Measurements from ENCODE around the gene HYAL4. TPM values are rescaled to one million over a fixed set of nuclear protein-coding genes. Genes with fewer than 3 reads are reported as not detected.
"Not testable (repeated sequence)": the region's sequence is repeated elsewhere in the genome, so short reads cannot be mapped to it uniquely, and the experiment has no call there.

Gene HYAL4
- total RNA-seq, 4 donors from 2014 or later, result not detected

DNA sequence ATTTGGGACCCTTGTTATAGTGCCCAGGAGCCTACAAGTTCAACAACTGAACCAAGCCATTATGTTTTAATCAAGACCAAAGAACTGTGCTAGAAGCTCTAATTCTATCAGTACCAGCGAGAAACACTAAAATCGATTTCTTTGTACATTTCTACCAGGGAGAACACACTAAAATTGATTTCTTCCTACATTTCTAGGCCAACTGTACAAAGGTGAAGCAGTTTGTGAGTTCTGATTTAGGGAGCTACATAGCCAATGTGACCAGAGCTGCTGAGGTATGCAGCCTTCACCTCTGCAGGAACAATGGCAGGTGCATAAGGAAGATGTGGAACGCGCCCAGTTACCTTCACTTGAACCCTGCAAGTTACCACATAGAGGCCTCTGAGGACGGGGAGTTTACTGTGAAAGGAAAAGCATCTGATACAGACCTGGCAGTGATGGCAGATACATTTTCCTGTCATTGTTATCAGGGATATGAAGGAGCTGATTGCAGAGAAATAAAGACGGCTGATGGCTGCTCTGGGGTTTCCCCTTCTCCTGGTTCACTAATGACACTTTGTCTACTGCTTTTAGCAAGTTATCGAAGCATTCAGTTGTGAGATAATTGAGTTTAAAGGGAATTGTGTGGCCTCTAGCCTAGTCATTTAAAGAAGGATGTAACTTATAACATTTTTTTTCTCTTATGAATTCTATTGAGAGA lies 31.7 kb downstream of the HYAL4 start:
- ATAC-seq (ENCODE audit: low FRiP score) (no peak), DNase-seq (ENCODE audit: low spot score) (no peak)
- no peak for TF ChIP-seq CTCF (IDR thresholded peaks at IDR 0.05)

DNA sequence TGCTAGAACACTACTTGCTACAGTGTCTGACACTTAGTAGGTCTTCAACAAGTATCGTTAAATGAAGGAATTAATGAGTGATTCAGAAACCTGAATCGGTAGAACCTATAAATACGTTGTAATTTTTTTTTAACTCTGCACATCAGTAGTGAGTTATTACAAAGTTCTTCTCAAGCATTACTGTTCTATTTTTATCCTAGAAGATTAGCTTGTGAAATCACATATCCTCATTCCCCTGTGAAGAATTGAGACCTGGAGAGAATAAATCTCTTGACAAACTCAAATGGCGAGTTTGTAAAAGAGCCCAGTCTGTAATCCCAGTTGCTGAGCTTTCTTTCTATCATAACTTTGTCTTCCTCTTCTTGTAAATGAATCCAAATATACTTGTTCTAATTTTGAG lies 34.7 kb downstream of the HYAL4 start:
- DNase-seq (ENCODE audit: low spot score) (no peak), ATAC-seq (ENCODE audit: low FRiP score) (no peak)
- TF ChIP-seq CTCF (IDR thresholded peaks at IDR 0.05), result no peak

DNA sequence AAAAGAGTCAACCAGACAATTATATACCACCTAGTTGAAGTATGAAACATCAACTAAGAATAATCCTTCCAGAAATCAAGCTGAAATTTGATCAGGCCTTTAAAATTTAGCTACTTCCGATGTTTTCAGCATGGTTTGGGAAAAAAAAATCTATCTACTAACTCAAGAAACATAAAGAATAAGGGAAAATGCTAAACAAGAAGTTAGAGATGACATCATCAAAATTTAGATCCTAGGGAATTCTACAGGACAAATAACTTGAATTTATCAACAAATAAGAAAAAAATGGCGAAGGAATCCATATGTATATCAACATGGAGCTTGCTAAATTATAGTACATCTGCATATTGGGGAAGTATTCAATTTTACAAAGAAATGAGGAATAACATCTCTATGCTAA lies 36.3 kb downstream of the HYAL4 start:
- ATAC-seq (ENCODE audit: low FRiP score) (no peak), DNase-seq (ENCODE audit: low spot score) (no peak)
- no peak for TF ChIP-seq CTCF (IDR thresholded peaks at IDR 0.05)

- ATAC-seq (ENCODE audit: low FRiP score) (no peak), DNase-seq (ENCODE audit: low spot score) (no peak)
- no peak for TF ChIP-seq CTCF (IDR thresholded peaks at IDR 0.05)
Measured at GRCh38 chr7:123883154-123883553, 38.2 kb downstream of the HYAL4 start.

- ATAC-seq (ENCODE audit: low FRiP score) (no peak), DNase-seq (ENCODE audit: low spot score) (no peak)
- TF ChIP-seq CTCF (IDR thresholded peaks at IDR 0.05), result no peak
Measured at GRCh38 chr7:123888192-123888591, 43.2 kb downstream of the HYAL4 start.

DNA sequence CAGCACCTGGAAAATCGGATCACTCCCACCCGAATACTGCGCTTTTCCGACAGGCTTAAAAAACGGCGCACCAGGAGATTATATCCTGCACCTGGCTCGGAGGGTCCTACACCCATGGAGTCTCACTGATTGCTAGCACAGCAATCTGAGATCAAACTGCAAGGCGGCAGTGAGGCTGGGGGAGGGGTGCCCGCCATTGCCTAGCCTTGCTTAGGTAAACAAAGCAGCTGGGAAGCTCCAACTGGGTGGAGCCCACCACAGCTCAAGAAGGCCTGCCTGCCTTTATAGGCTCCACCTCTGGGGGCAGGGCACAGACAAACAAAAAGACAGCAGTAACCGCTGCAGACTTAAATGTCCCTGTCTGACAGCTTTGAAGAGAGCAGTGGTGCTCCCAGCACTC lies 49.8 kb downstream of the HYAL4 start:
- not testable (repeated sequence) for DNase-seq (ENCODE audit: low spot score); ATAC-seq (ENCODE audit: low FRiP score)

GRCh38 chr7:123901101-123901500 lies 56.1 kb downstream of the HYAL4 start:
- ATAC-seq (ENCODE audit: low FRiP score), result no peak
- no peak for DNase-seq (ENCODE audit: low spot score)
- no peak for TF ChIP-seq CTCF (IDR thresholded peaks at IDR 0.05)

Data from omental fat pad (tissue), 4 donors.